ENCODE data around the gene SCAMP1.

The SCAMP1 gene

GRCh38 chr5:78496373-78496772 is 136.0 kb downstream of the SCAMP1 start:
- no peak for DNase-seq (ENCODE audit: low read depth in 2 of 2)

GRCh38 chr5:78497573-78498533 is 137.4 kb downstream of the SCAMP1 start:
- no peak for DNase-seq (ENCODE audit: low read depth in 2 of 2)

GRCh38 chr5:78499485-78499884 is 139.1 kb downstream of the SCAMP1 start:
- DNase-seq (ENCODE audit: low read depth in 2 of 2) = no peak

GRCh38 chr5:78500028-78500427 is 139.6 kb downstream of the SCAMP1 start:
- DNase-seq (ENCODE audit: low read depth in 2 of 2) = no peak

- DNase-seq (ENCODE audit: low read depth in 2 of 2) = no peak
Measured at GRCh38 chr5:78500871-78501270, 140.5 kb downstream of the SCAMP1 start.

GRCh38 chr5:78501411-78502352 is 141.3 kb downstream of the SCAMP1 start:
- no peak for DNase-seq (ENCODE audit: low read depth in 2 of 2)

GRCh38 chr5:78503958-78504653 is 143.7 kb downstream of the SCAMP1 start:
- DNase-seq (ENCODE audit: low read depth in 2 of 2) = no peak

- DNase-seq (ENCODE audit: low read depth in 2 of 2) = no peak
Measured at GRCh38 chr5:78504704-78505677, 144.6 kb downstream of the SCAMP1 start.

GRCh38 chr5:78505860-78506259 is 145.4 kb downstream of the SCAMP1 start:
- DNase-seq (ENCODE audit: low read depth in 2 of 2) = no peak

GRCh38 chr5:78506261-78507024 is 146.0 kb downstream of the SCAMP1 start:
- no peak for DNase-seq (ENCODE audit: low read depth in 2 of 2)

GRCh38 chr5:78507531-78507930 is 147.1 kb downstream of the SCAMP1 start:
- no peak for DNase-seq (ENCODE audit: low read depth in 2 of 2)

- DNase-seq (ENCODE audit: low read depth in 2 of 2) = no peak
Measured at GRCh38 chr5:78508186-78508765, 147.9 kb downstream of the SCAMP1 start.

- no peak for DNase-seq (ENCODE audit: low read depth in 2 of 2)
Measured at GRCh38 chr5:78509145-78509865, 148.9 kb downstream of the SCAMP1 start.

- peak; percentile 15 to 31 for DNase-seq (ENCODE audit: low read depth in 2 of 2)
Measured at GRCh38 chr5:78509884-78510769, 149.7 kb downstream of the SCAMP1 start.

- DNase-seq (ENCODE audit: low read depth in 2 of 2) = no peak
Measured at GRCh38 chr5:78511121-78511906, 150.9 kb downstream of the SCAMP1 start.

GRCh38 chr5:78512435-78512834 is 152.0 kb downstream of the SCAMP1 start:
- DNase-seq (ENCODE audit: low read depth in 2 of 2) = no peak

GRCh38 chr5:78513441-78513840 is 153.0 kb downstream of the SCAMP1 start:
- no peak for DNase-seq (ENCODE audit: low read depth in 2 of 2)
